ENCODE results near the gene PSMD1.
"Not testable (repeated sequence)": the region's sequence is repeated elsewhere in the genome, so short reads cannot be mapped to it uniquely, and the experiment has no call there.

The PSMD1 gene

DNA sequence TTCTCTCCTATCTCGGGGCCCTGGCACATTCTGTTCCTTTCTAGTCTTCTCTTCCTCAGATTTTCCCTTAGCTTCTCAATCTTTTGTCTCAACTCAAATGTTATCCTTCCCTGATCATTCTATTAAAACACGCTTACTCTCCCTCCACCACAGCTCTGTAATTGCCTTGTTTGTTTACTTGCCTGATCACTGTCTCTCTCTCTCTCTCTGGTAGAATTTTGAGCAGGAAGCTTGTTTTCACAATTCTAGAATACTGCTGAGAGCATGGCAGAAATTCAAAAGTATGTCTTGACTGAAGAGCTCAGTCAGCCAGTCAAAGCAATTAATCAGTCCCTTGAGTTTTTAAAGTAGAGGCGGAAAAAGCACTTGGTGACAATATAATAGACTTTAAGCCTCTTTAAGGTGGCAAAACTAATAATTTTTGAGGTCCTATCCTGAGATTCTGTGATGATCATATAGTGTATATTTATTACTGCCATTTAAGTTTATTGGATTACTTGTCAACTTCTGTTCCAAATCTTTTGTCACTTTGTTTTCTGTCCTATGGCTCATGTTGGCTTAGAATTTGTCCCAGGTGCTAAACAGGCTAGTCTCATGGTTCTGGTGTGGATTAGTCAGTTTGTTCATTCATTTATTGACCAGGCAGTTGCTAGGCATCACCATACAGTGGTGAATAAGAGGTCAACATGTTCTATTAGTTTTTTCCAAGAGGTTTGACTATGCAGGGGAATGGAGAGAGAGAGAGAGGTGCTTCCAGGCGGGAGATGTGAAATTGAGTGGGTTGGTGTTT lies 2.3 kb downstream of the PSMD1 start:
- no peak for DNase-seq (ENCODE audit: low spot score)

DNA sequence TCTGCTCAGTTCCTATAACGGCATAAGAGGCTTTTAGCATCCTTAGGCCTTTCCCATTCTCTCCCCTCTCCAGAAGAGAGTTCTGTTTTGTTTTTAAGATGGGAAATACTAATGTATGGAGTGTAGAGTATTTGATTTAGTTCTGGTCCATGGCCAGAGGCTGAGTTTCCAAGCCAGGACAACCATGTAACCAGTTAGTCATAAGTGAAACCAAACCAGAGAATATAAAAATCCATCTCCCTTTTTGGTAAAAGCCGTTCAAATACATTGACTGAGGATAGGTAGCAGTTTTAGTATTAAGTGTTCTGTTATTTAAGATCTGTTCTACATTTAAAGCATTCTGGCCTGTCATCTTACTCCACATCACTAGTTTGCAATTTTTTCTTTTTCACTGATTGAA lies 3.1 kb downstream of the PSMD1 start:
- no peak for DNase-seq (ENCODE audit: low spot score)

DNA sequence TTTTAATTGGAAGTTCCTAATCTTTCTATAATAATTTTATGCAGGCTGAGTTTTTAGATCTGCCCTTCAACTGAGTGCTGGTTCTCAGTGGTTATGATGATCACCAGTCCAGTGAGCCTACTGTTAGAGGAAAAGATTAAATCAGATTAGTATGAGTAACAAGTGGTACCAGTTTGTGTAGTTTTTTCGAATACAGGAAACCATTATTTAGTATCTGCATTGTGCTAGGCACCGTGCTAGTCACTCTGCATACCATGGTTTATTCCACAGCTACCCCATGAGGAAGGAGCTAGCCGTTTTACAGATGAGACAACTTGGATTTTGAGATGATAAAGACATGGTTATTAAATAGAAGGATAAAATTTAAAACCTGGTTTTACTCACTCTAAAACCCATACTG lies 6.1 kb downstream of the PSMD1 start:
- DNase-seq (ENCODE audit: low spot score): no peak

DNA sequence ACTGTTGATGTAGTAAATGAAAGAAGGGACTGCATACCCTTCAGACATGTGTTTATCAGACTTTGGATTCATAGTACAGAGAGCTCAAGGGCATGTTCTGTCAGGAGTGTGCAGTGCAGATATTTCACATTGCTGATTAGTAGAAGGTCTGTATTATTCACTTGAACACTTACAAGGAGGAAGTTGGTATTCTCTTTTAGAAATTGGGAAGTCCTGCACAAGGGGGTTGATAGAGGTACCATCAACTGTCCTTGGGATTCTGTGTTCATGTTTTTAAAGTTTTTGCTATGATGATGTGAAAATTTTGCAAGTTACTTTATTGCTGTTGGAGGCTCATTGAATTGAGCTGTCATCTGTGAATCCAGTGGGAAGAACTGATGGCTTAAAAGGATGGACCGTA lies 6.7 kb downstream of the PSMD1 start:
- no peak for DNase-seq (ENCODE audit: low spot score)

DNA sequence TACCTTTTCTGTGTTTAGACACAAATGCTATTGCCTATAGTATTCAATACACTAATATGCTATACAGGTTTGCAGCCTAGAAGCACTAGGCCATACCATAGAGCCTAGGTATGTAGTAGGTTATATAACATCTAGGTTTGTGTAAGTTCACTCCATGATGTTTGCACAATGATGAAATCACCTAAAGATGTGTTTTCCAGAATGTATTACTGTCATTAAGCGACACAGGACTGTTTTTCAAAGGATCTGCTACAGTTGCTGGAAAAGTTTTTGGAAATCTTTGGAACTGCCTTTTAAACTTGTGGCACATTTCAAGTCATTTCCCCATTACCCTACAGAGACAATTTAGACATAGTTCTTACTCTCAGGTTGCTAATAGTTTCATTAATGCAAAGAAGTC lies 9.3 kb downstream of the PSMD1 start:
- DNase-seq (ENCODE audit: low spot score): no peak

DNA sequence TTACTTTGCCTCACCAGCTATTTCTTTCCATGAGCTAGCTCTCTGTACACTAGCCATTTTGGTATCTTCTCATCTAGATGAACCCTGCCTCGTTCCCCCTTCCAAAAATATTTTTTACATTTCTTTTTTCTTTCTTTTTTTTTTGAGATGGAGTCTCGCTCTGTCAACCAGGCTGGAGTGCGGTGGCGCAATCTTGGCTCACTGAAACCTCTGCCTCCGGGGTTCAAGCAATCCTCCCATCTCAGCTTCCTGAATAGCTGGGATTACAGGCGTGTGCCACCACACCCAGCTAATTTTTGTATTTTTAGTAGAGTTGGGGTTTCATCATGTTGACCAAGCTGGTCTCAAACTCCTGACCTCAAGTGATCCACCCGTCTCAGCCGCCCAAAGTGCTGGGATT lies 10.9 kb downstream of the PSMD1 start:
- not testable (repeated sequence) for DNase-seq (ENCODE audit: low spot score)

DNA sequence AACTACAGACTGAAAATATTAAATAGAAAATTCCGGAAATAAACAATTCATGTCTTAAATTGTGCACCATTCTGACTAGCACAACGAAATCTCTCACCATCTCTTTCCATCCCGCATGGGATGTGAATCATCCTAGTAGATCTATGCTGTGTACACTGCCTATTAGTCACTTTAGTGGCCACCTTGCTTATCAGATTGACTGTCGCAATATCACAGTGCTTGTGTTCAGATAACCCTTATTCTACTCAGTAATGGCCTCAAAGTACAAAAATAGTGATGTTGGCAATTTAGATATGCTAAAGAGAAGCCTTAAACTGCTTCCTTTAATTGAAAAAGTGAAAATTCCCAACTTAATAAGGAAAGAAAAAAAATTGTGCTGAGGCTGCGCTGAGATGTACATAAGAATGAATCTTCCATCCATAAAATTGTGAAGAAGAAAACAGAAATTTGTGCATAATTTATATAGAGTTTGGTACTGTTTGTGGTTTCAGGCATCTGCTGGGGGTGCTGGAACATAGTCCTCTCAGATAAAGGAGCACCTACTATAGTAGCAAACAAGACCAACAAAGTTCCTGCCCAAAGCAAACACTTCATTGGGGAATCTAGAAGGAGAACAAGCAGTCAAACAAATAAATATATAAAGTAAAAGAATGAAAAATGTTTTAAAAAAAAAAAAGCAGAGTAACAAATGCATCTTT lies 12.0 kb downstream of the PSMD1 start:
- DNase-seq (ENCODE audit: low spot score): no peak

DNA sequence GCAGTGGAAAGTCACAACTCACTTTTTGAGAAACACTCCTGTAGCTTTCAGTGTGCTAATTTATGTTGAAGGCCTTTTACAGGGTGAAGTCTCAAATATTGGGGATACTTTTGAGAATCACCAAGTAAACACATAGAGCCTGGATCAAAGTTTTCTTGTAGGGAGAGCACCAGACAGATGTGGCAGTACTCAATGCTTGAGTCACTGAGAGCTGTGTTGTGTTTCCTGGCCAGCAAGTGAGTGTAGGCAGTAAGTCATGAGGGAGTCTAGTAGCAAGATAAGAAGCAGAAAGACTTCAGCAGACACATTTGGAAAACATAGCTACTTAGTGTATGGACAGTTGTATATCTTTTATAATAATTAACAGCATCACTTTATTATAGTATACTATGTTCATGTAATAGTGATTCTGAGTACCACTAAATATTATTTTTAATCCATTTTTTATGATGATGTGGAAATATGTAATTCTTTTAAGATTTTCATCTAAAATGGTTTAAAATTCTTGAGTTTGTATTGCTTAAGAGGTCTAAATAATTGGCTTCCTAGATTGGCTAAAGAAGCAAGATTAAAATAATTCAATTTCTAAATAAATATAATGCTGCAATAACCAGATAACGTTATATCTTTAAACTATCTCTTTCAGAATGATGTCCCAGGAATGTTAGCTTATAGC lies 12.8 kb downstream of the PSMD1 start:
- no peak for DNase-seq (ENCODE audit: low spot score)

DNA sequence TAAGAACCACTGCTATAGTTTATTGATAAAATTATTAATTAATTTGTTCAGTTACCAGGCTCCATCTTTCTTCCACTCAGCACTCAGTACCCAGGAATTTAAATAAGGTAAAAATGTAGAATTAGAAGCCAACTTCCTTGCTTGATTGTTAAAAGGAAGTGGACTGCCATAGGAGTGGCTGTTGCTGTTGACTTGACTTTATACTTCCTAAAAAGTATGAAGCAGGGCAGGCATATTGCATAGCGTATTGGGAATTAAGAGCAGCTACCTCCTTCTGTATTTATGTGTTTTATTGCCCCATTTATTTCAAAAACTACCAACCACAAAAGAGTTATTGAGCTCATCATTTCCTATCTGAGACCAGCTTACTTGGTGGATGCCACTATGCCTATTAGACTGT lies 27.9 kb downstream of the PSMD1 start:
- DNase-seq (ENCODE audit: low spot score): no peak

DNA sequence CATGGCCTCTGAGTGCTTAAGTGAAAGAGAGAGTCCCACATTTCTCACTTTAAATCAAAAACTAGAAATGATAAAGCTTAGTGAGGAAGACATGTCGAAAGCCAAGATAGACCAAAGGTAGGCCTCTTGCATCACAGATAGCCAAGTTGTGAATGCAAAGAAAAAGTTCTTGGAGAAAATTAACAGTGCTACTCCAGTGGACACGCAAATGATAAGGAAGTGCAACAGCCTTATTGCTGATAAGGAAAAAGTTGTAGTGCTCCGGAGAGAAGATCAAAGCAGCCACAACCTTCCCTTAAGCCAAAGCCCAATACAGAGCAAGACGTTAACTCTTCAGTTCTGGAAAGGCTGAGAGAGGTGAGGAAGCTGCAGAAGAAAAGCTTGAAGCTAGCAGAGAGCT lies 32.1 kb downstream of the PSMD1 start:
- DNase-seq (ENCODE audit: low spot score): no peak

DNA sequence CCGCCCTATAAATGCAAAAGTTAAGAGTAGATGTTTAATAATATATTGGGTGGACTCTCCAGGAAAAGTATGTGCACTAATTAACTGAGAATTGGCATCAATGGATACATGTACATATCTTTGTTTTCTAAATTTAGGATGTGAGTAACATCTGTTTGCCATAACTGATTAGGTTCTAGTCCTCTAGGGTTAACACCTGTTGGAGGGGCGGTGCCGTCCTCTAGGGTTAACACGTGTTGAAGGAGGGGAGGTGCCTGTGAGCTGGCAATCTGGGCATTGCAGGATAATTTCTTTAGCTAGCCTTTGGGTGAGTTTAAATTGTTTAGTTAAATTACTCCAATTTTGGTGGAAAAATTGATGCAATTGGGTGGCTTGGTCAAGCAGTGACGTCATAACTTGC lies 37.3 kb downstream of the PSMD1 start:
- DNase-seq (ENCODE audit: low spot score): no peak

DNA sequence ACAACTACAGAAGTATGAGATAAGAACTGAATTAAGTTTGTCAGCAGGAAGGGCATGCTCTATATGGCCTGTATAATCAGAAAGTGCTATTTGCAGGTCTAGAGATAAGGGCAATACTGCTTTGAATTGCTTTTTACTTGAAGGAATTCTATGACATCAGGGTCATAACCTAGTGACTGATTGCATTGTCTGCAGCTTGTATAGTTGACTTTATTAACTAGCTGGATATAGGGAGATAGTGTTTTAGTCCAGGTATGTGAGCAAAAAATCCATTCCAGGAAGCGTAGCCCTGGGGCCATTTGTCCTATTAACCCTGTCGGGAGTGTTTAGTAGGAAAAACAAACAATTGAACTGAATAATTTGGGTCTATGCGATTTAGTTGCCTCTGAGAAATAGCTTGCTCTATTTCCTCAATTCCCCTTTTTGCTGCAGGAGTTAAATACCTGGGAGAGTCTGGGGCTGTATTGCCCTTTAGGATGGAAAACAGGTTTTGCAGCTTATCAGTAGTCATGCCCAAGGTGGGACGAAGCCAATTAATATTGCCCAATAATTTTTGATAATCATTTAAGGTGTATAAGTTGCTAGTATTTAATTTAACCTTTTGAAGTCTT lies 38.2 kb downstream of the PSMD1 start:
- DNase-seq (ENCODE audit: low spot score): no peak

DNA sequence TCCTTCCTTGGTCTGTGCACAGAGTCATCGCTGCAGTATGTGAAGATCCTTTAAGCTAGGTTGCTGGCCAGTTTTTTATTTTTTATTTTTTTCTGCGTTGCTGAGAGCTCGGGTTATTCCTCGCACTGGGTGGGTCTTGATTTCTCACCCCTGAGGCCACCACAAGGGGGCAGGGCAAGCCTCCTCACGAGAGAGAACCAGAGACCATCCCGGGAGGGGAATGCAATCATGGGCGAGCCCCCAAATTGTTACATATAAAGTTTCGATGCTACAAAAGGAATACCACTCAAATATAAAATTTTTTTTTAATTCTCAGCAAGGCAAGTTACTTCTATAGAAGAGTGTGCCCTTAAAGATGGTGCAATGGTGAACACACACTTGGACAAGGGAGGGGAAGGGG lies 43.3 kb downstream of the PSMD1 start:
- no peak for DNase-seq (ENCODE audit: low spot score)

DNA sequence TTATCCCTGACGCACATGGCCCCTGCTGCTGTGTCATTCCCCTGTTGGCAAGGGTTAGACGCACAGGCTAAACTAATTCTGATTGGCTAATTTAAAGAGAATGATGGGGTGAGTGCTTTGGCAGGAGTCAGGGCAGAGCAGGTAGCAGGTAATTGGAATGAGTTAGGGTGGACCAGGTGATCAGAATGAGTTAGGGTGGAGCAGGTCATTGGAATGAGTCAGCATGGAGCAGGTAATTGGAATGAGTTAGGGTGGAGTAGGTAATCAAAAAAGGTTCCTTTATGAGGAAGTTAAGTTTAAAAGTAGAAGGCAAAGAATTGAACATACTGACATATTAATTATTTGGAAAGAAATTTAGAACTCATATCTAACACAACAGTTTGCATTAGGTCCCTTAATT lies 43.7 kb downstream of the PSMD1 start:
- not testable (repeated sequence) for DNase-seq (ENCODE audit: low spot score)

DNA sequence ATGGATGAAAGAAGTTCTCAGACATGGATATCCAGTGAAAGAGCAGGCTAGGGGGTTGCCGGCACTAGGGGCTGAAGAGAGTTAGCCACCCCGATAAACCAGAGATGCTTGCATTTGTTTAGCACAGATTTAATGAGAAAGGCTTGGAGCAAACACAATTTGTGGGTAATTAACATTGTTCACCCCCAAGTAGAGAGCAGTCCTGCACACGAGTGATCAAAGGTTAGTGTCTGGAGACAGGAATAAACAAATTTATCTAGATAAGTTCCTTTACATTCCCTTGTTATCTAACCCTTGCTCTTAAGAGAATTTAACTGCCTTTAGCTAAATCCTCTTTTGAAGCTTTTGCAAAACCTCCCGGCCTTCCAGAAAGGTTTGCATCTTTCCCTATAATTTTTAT lies 44.3 kb downstream of the PSMD1 start:
- no peak for DNase-seq (ENCODE audit: low spot score)

DNA sequence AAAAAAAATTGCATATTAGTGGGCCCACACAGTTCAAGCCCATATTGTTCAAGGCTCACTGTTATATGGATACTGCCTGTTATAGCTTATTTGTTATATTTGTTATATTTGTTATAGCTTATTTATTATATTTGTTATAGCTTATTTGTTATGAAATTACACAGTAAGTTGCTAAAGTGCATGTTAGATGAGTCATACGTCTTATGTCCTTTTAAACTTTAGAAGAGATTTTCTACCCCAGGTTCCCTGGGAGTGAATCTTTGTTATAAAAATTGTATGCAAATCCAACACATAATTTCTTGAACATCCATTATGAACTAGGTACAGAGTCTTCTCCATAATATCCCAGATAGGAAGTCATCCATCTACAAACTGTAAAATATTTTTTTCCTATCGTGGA lies 46.1 kb downstream of the PSMD1 start:
- no peak for DNase-seq (ENCODE audit: low spot score)

DNA sequence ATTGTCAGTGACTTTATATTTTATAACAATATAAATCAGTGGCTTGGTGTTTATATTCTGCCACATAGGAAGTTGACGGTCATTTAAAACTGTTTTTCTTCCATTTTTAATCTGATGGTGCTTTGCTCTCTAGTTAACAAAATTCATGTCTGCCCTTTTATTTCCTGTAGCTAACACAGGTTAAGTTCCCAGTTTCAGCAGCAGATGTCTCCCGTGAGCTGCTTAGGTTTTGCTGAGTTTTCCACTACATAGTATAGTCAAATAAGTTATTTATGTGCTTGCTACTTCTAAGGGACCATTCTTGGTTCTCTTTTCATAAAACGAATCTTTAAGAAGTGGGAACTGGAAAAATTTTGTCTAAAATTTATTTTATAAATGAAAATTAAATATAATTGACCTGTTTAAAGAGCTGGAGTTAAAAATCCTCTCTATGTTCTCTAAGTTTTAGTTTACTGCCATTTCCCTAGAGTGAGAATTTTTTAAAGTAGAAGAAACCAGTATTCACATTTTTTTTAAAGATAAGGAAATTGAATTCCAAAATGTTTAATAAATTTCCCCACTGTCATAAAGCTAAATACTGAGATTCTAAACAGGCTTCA lies 47.5 kb downstream of the PSMD1 start:
- DNase-seq (ENCODE audit: low spot score): no peak

DNA sequence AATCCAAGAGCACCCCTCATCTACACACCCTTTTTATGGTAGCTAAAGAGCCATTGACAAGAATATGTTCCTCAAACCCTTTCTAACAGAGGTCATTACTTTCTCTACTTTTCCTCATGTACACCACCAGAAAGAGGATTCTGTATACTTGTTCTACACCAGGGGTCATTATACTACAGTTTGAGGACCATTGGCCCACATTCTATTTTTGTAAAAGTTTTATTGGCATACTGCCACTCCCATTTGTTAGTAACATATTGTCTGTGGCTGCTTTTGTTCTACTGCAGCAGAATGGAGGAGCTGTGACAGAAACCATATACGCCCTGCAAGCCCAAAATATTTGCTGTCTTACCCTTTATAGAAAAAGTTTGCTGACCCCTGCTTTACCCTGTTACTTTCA lies 53.9 kb downstream of the PSMD1 start:
- no peak for DNase-seq (ENCODE audit: low spot score)

DNA sequence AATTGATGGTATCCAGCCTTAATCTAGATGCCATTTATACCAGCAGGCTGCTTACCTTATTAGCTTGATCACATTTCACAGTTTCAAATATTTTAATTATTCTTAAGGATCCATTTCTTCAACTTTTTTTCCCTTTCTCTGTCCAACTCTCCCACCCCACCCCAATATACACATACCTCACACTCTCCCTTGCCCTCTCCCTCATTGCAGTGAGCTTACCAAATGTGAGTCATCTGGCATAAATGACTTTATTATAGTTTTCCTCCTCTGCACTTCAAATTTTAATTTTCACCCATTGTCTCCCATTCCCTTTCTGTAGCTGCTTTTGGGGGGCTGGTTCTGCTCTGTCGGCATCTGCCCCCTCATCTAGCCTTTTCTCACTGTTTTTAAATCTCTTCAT lies 55.3 kb downstream of the PSMD1 start:
- no peak for DNase-seq (ENCODE audit: low spot score)

DNA sequence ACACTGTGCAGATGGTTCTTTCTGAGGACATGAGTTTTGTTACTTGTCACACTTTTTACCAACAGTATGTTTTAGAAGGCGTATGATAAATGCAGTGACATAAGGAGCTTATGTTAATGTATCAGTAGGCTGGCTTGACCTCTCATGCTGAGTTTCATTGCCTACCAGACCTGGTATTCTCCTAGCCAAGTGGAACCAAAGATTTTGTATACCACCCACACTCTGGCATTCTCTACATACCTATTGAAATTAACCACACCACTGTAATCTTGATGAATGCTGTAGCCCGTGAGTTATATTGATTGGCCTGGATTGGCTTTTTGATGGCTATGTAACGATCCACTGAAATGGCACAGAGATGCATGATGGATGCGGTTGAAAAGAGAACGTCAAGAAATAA lies 56.8 kb downstream of the PSMD1 start:
- DNase-seq (ENCODE audit: low spot score): no peak

DNA sequence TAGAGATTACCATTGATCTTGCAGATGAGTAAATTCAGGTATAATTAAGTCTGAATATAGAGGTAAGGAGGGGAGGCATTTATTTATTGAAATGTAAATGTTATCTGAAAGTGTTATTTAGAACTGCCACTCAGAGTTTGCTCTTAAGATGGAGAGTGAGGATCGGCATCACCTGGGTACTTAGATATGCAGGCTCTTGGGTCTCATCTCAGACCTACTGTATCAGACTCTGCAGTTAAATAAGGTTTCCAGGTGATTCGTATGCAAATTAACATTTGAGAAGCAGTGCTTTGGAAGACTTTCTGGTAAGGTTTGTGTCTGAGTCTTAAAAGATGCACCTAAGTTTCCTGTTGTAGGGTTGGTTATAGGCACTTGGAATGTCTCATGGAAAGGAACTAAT lies 59.0 kb downstream of the PSMD1 start:
- no peak for DNase-seq (ENCODE audit: low spot score)

DNA sequence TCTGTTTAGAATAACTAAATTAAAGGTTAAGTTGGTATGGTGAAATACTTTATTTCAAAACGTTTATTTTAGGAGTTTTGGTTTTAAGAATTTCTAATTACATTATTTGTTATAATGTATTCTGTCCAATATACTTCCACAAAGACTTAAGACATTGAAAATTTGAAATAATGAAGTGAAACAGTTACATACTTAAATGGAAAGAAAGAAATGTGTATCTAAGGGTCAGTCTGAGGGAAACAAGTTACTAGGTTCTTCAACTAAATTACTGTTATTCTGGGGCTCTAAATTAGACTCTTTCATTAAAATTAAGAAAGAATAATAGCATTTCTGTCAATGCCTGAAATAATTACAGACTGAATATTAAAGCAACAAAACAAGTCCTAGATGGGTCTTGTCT lies 60.5 kb downstream of the PSMD1 start:
- no peak for DNase-seq (ENCODE audit: low spot score)
